ENCODE results near the gene KCNJ18.
"Not testable (repeated sequence)": the region's sequence is repeated elsewhere in the genome, so short reads cannot be mapped to it uniquely, and the experiment has no call there.

Gene KCNJ18

GRCh38 chr17:21673451-21674241 is 18.7 kb upstream of the KCNJ18 start:
- not testable (repeated sequence) for H3K9me3 ChIP-seq (ENCODE audit: control insufficient read depth in 2 of 2, low read length in 2 of 2); H3K4me1 ChIP-seq (ENCODE audit: control insufficient read depth, insufficient read depth, low read length); H3K4me3 ChIP-seq (ENCODE audit: low read length in 2 of 2); H3K27me3 ChIP-seq (ENCODE audit: control insufficient read depth in 1 of 2, insufficient read depth in 2 of 2, low read length in 2 of 2); H3K9ac ChIP-seq (ENCODE audit: low read length in 2 of 2); H3K27ac ChIP-seq (ENCODE audit: low read length); H3K36me3 ChIP-seq (ENCODE audit: control insufficient read depth in 2 of 2, insufficient read depth in 2 of 2, low read length in 2 of 2)

- Histone ChIP-seq H3K4me1 (ENCODE audit: control insufficient read depth, insufficient read depth, low read length) (no peaks in the 10 kb centered on the region), H3K27ac (ENCODE audit: low read length) (no peak overlapping the region), H3K27me3 (ENCODE audit: control insufficient read depth in 1 of 2, insufficient read depth in 2 of 2, low read length in 2 of 2) (no peaks in the 10 kb centered on the region), H3K9ac (ENCODE audit: low read length in 2 of 2) (no peak overlapping the region), H3K4me3 (ENCODE audit: low read length in 2 of 2) (no peak overlapping the region), H3K36me3 (ENCODE audit: control insufficient read depth in 2 of 2, insufficient read depth in 2 of 2, low read length in 2 of 2) (no peaks in the 10 kb centered on the region), H3K9me3 (ENCODE audit: control insufficient read depth in 2 of 2, low read length in 2 of 2) (peaks cover 0 to 4% of the 10 kb centered on the region in 2 donors)
Observed at GRCh38 chr17:21674242-21674731, 18.0 kb upstream of the KCNJ18 start.

- not testable (repeated sequence) for H3K4me1 ChIP-seq (ENCODE audit: control insufficient read depth, insufficient read depth, low read length); H3K9ac ChIP-seq (ENCODE audit: low read length in 2 of 2); H3K4me3 ChIP-seq (ENCODE audit: low read length in 2 of 2); H3K9me3 ChIP-seq (ENCODE audit: control insufficient read depth in 2 of 2, low read length in 2 of 2); H3K36me3 ChIP-seq (ENCODE audit: control insufficient read depth in 2 of 2, insufficient read depth in 2 of 2, low read length in 2 of 2); H3K27ac ChIP-seq (ENCODE audit: low read length); H3K27me3 ChIP-seq (ENCODE audit: control insufficient read depth in 1 of 2, insufficient read depth in 2 of 2, low read length in 2 of 2)
Observed at GRCh38 chr17:21674891-21675738, 17.2 kb upstream of the KCNJ18 start.

- not testable (repeated sequence) for H3K36me3 ChIP-seq (ENCODE audit: control insufficient read depth in 2 of 2, insufficient read depth in 2 of 2, low read length in 2 of 2); H3K27me3 ChIP-seq (ENCODE audit: control insufficient read depth in 1 of 2, insufficient read depth in 2 of 2, low read length in 2 of 2); H3K4me3 ChIP-seq (ENCODE audit: low read length in 2 of 2); H3K9me3 ChIP-seq (ENCODE audit: control insufficient read depth in 2 of 2, low read length in 2 of 2); H3K27ac ChIP-seq (ENCODE audit: low read length); H3K4me1 ChIP-seq (ENCODE audit: control insufficient read depth, insufficient read depth, low read length); H3K9ac ChIP-seq (ENCODE audit: low read length in 2 of 2)
Observed at GRCh38 chr17:21675739-21676130, 16.6 kb upstream of the KCNJ18 start.

GRCh38 chr17:21676281-21677111 is 15.8 kb upstream of the KCNJ18 start:
- no peak overlapping the region for H3K9ac ChIP-seq (ENCODE audit: low read length in 2 of 2)
- H3K36me3 ChIP-seq (ENCODE audit: control insufficient read depth in 2 of 2, insufficient read depth in 2 of 2, low read length in 2 of 2): no peaks in the 10 kb centered on the region
- no peaks in the 10 kb centered on the region for H3K4me1 ChIP-seq (ENCODE audit: control insufficient read depth, insufficient read depth, low read length)
- H3K27me3 ChIP-seq (ENCODE audit: control insufficient read depth in 1 of 2, insufficient read depth in 2 of 2, low read length in 2 of 2): no peaks in the 10 kb centered on the region
- H3K9me3 ChIP-seq (ENCODE audit: control insufficient read depth in 2 of 2, low read length in 2 of 2): peaks cover 0 to 4% of the 10 kb centered on the region in 2 donors
- H3K4me3 ChIP-seq (ENCODE audit: low read length in 2 of 2): no peak overlapping the region
- H3K27ac ChIP-seq (ENCODE audit: low read length): no peak overlapping the region

- Histone ChIP-seq H3K27me3 (ENCODE audit: control insufficient read depth in 1 of 2, insufficient read depth in 2 of 2, low read length in 2 of 2) (no peaks in the 10 kb centered on the region), H3K9me3 (ENCODE audit: control insufficient read depth in 2 of 2, low read length in 2 of 2) (peaks cover 0 to 4% of the 10 kb centered on the region in 2 donors), H3K36me3 (ENCODE audit: control insufficient read depth in 2 of 2, insufficient read depth in 2 of 2, low read length in 2 of 2) (no peaks in the 10 kb centered on the region), H3K4me1 (ENCODE audit: control insufficient read depth, insufficient read depth, low read length) (no peaks in the 10 kb centered on the region), H3K27ac (ENCODE audit: low read length) (no peak overlapping the region), H3K4me3 (ENCODE audit: low read length in 2 of 2) (no peak overlapping the region), H3K9ac (ENCODE audit: low read length in 2 of 2) (no peak overlapping the region)
Observed at GRCh38 chr17:21677126-21677910, 15.0 kb upstream of the KCNJ18 start.

GRCh38 chr17:21677911-21678310 is 14.4 kb upstream of the KCNJ18 start:
- H3K36me3 ChIP-seq (ENCODE audit: control insufficient read depth in 2 of 2, insufficient read depth in 2 of 2, low read length in 2 of 2): no peaks in the 10 kb centered on the region
- no peaks in the 10 kb centered on the region for H3K27me3 ChIP-seq (ENCODE audit: control insufficient read depth in 1 of 2, insufficient read depth in 2 of 2, low read length in 2 of 2)
- no peak overlapping the region for H3K9ac ChIP-seq (ENCODE audit: low read length in 2 of 2)
- no peaks in the 10 kb centered on the region for H3K4me1 ChIP-seq (ENCODE audit: control insufficient read depth, insufficient read depth, low read length)
- no peak overlapping the region for H3K4me3 ChIP-seq (ENCODE audit: low read length in 2 of 2)
- no peak overlapping the region for H3K27ac ChIP-seq (ENCODE audit: low read length)
- peaks cover 0 to 4% of the 10 kb centered on the region in 2 donors for H3K9me3 ChIP-seq (ENCODE audit: control insufficient read depth in 2 of 2, low read length in 2 of 2)

GRCh38 chr17:21678393-21679081 is 13.8 kb upstream of the KCNJ18 start:
- no peaks in the 10 kb centered on the region for H3K27me3 ChIP-seq (ENCODE audit: control insufficient read depth in 1 of 2, insufficient read depth in 2 of 2, low read length in 2 of 2)
- H3K9ac ChIP-seq (ENCODE audit: low read length in 2 of 2): no peak overlapping the region
- no peaks in the 10 kb centered on the region for H3K4me1 ChIP-seq (ENCODE audit: control insufficient read depth, insufficient read depth, low read length)
- no peak overlapping the region for H3K4me3 ChIP-seq (ENCODE audit: low read length in 2 of 2)
- H3K36me3 ChIP-seq (ENCODE audit: control insufficient read depth in 2 of 2, insufficient read depth in 2 of 2, low read length in 2 of 2): no peaks in the 10 kb centered on the region
- H3K9me3 ChIP-seq (ENCODE audit: control insufficient read depth in 2 of 2, low read length in 2 of 2): peaks cover 0 to 4% of the 10 kb centered on the region in 2 donors
- no peak overlapping the region for H3K27ac ChIP-seq (ENCODE audit: low read length)

- Histone ChIP-seq H3K9me3 (ENCODE audit: control insufficient read depth in 2 of 2, low read length in 2 of 2) (no peaks in the 10 kb centered on the region), H3K27ac (ENCODE audit: low read length) (no peak overlapping the region), H3K4me1 (ENCODE audit: control insufficient read depth, insufficient read depth, low read length) (no peaks in the 10 kb centered on the region), H3K36me3 (ENCODE audit: control insufficient read depth in 2 of 2, insufficient read depth in 2 of 2, low read length in 2 of 2) (no peaks in the 10 kb centered on the region), H3K9ac (ENCODE audit: low read length in 2 of 2) (no peak overlapping the region), H3K4me3 (ENCODE audit: low read length in 2 of 2) (no peak overlapping the region), H3K27me3 (ENCODE audit: control insufficient read depth in 1 of 2, insufficient read depth in 2 of 2, low read length in 2 of 2) (no peaks in the 10 kb centered on the region)
Observed at GRCh38 chr17:21679256-21680146, 12.8 kb upstream of the KCNJ18 start.

Measured in stomach smooth muscle (tissue), 2 donors.